Stimulated activated CD8-positive, alpha-beta memory T cell treated with anti-CD3 and anti-CD28 coated beads, Interleukin-2, amount 100 ng/mL, for 48 hours (primary cell): ENCODE results near the gene GAB2.
"Not testable (repeated sequence)": the region's sequence is repeated elsewhere in the genome, so short reads cannot be mapped to it uniquely, and the experiment has no call there.

Experiments used
- DNase-seq, 2 donors: peaks; one replicate each; pipeline ENCODE4 v3.0.0-alpha.2; 2020; ENCODE audit warnings: low read depth in 2 of 2

Gene GAB2

GRCh38 chr11:78417175-78417887 is at the start of gene GAB2:
TSS of gene GAB2 (minus strand) at chr11:78417820. CDS start at chr11:78417720, 100 bp downstream.
- peak in 1 of 2 donors; percentile 13 for DNase-seq

GRCh38 chr11:78467370-78467769 is 49.8 kb upstream of the GAB2 start:
- no peak for DNase-seq

GRCh38 chr11:78465169-78465942 is 47.7 kb upstream of the GAB2 start:
- no peak for DNase-seq

DNA sequence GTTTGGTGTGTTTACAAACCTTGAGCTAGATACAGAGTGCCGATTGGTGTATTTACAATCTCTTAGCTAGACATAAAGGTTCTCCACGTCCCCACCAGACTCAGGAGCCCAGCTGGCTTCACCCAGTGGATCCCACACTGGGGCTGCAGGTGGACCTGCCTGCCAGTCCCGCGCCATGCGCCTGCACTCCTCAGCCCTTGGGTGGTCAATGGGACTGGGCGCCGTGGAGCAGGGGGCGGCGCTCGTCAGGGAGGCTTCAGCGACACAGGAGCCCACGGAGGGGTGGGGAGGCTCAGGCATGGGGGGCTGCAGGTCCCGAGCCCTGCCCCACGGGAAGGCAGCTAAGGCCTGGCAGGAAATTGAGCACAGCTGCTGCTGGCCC is 47.2 kb upstream of the GAB2 start:
- not testable (repeated sequence) for DNase-seq

DNA sequence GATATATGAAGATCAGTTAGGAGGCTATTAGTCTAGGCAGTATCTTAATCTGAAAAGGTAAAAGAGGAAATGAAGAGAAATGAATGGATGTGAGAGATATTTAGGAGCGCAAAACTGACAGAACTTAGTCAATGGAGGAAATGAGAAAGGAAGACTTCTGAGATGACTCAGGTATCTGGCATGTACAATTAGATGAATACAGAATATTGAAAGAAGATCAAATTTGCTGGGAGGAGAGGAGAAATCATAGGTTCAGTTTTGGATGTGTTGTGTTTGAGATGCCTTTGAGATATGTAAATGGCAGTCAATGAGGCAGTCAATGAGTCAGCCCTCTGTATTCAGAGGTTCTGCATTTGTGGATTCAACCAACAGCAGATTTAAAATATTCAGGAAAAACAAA is 42.9 kb upstream of the GAB2 start:
- no peak for DNase-seq

- no peak for DNase-seq
These were observed 42.1 kb upstream of the GAB2 start for GRCh38 chr11:78459738-78460137.

DNA sequence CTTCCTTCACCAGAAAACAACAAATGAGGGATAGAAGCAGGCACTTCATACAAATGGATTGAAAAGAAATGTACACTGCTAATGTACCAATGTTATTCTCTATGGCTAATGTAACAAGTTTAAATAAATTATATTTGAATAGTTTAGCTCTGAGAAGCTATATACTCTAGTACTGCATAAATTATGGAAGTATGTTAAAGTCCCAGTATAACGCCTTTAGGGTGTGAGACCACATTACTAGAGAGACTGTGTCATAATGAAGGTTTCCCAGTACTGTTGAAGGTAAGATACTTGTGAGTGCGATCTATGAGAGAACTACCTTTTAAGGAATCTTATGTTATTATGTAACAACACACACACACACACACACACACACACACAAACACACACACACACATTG is 39.8 kb upstream of the GAB2 start:
- DNase-seq: no peak

- DNase-seq: no peak
These were observed 35.7 kb upstream of the GAB2 start for GRCh38 chr11:78453140-78453935.

DNA sequence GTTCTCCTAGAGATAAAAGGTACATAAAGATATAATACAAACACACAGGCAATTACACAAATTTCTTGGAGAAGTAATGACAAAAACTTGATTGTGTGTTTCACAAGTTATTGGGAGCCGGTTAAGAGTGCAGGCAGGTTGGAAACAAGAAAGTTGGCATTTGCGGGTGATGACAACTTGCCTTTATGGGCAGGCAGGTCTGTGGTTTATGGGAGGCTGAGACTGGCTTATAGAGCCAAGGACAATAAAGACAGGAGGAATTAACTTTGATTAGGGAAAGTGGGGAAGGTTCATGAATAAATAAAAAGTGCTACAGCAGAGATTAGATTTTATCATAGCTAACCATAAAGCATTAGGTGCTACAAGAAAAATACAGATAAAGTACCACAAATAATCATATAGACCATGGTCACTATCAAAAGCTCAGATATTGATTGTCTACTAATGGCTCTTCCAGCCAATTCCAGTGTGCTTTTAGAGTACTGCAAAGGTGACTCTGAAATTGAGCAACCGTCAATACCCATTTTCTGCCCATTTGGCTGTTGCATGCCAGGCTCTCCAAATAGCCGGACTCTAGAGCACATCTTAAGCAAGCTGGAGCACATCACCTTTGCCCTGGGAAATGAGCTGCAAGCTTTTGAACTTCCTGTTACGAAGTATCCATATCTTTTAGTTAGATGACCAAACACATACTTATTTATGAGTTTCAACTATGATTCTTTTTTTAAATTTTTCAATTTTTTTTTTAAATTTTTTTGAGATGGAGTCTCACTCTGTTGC is 33.9 kb upstream of the GAB2 start:
- DNase-seq: no peak

GRCh38 chr11:78450866-78451265 is 33.2 kb upstream of the GAB2 start:
- no peak for DNase-seq

GRCh38 chr11:78449866-78450265 is 32.2 kb upstream of the GAB2 start:
- DNase-seq: no peak

- DNase-seq: no peak
These were observed 28.6 kb upstream of the GAB2 start for GRCh38 chr11:78446210-78446609.

DNA sequence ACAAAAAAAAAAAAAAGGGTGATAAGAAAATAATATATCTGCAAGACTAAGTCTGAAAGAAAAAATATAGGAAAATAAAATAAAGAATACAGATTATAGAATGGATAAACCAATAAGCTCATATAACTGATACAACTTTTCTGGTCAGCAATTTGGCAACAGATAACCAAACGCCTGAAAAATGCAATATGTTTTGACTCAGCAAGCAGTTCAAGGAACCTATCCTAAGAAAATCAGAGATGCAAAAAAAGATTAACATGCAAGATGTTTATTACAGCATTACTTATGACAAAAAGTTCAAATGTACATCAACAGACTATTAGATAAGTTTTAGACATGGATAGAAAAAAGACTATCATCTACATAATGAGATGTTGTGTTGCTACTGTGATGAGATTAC is 27.1 kb upstream of the GAB2 start:
- no peak for DNase-seq

DNA sequence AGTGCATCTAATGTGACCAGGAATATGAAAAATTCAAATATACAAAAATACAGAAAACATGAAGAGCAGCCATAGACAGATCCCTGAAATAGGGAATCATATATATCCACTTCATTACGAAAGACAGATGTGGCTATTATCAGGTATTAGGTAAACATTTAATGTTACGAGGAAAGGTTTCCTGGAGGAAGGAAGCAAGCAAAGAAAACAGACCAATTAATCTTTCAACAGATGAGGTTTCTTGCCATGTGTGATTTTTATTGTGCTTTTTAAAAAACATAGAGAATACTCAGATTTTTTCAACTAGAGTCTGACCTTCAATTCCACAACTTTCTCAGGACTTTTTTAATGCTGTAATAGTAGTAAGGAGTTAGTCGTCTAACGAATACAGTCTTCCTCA is 24.3 kb upstream of the GAB2 start:
- no peak for DNase-seq

DNA sequence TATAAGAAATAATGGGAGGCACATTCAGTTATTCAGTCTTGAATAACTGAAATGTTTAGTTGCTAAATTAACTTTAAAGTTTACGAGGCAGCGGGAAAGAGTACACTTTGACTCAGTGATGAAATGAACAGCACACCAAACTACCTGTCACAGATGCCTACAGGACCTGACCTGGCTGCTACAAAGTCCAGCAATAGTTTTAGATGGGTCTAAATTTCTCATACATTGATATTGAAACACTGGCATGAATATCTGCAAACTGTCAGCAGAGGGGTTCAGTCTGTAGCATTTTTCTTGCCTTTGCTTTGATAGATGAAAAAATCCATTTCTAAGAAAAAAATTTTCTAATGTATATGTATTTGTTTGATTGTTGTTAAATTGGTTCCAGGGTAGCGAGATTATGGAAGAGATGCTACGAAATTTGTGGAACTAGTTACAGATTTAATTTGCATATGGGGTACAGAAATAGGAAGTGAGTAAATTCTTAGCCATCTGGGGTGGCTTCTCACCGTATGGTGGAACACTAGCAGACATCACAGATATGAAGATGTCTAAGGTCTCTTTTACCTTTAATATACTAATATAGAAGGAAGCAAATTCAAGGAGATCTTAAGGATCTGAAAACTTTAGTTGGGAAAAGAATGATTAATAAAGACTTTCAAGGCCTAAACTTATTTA is 20.8 kb upstream of the GAB2 start:
- no peak for DNase-seq

- DNase-seq: no peak
These were observed 15.3 kb upstream of the GAB2 start for GRCh38 chr11:78432956-78433355.

GRCh38 chr11:78432058-78432515 is 14.5 kb upstream of the GAB2 start:
- no peak for DNase-seq

DNA sequence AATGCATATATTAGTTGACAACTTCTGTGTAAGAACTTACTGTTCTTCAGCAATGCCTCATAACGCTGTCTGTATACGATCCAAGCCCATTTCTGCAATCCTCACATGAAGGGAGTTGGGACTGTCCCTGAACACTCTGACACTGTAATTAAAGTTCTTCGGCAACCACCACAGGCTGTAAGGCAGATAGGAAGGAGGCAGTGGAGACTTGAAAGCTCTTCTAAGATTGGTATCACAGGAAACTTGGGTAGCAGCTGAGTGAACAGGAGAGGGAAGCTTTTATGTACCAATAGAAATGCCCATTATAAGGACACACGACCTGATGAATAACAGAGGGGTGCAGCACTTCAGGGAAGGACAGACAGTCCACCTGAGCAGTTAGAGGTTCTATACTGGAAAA is 12.0 kb upstream of the GAB2 start:
- DNase-seq: no peak

- no peak for DNase-seq
These were observed 11.6 kb upstream of the GAB2 start for GRCh38 chr11:78429209-78429608.

DNA sequence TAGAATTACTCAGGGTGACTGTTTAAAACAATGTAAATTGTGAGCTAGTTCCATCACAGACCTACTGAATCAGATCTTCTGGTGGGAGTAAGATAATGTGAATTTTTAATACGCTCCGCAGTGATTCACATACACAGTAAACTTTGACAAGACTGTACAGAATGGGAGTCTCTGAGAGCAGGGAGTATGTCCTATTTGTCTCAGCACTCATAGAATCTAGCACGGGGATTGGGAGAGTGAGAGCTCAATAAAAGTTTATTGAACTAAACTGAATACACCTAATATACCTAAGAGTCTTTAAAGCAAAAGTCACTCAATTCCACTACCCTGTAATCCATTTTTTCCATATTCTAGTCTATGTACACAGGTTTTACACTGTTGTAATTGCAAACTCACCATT is 11.2 kb upstream of the GAB2 start:
- no peak for DNase-seq

DNA sequence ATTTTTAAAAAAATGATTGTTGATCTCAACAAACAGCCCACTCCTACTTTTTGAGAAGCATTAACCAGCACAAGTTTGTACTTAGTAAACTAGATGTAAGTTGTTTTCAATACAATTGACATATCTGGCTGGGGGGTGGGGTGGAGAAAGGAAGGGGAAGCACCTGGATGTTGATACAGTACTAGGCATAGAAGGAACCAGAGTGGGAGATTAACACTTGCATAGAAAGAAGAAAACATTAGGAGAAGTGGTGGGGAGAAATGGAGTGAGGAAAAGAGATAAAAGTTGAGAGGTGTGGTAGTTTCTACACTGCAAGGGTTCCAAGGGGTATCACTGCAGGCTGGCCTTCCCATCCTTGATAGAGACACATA is 10.6 kb upstream of the GAB2 start:
- no peak for DNase-seq
